ENCODE measurements around the gene BICD2.

DNA sequence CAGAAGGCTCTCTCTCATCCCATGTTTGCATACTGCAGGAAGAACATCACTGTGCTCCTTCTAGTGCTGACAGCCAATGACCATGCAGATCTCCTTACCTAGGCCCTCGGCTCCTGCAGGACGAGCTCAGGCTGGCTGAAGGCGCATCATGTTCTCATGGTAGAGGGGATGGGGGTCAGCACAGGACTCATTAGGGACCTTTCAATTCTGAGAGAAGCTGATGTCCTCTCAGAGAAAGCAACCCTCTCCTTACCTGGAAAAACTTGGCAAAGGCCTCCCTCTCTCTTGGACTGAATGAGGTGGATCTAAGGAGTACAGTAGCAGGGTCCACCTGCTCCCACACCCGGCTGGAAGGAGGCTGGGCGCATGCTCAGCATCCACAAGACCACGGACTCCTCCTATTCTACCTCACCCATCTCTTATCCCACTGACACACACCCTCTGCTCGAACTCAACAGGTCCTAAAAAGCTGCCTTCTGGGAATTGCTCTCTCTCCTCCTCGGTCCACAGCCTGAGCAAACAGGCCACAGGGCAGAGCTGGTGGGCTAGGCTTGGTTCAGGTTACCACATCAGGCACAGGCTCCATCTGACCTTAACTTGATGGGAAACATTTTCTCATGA lies 97.6 kb downstream of the BICD2 start:
- TF ChIP-seq CTCF (IDR thresholded peaks at IDR 0.05; ENCODE audit: low read length), result no peak
- TF ChIP-seq EZH2 (optimal IDR thresholded peaks at IDR 0.05; ENCODE audit: low read depth, low read length), result no peak

Measured in MM.1S (cell line).